A549 (cell line): ENCODE data around the gene TMEM198. TPM values are rescaled to one million over a fixed set of nuclear protein-coding genes. Genes with fewer than 3 reads are reported as not detected.

ENCODE experiments used
- ATAC-seq, 2 experiments: fragments of 200-7000 bp in 1 of 2; fragments of >200 bp in 1 of 2; cut with Nextera tagmentation in 1 of 2; cut with Tn5 transposase in 1 of 2; 3 replicates each; pipeline versions ENCODE4 v1.8.0 to v1.9.1; 2018 to 2020; ENCODE audit warnings: mild to moderate bottlenecking in 1 of 2, moderate library complexity in 1 of 2
- CTCF ChIA-PET: fragments of 300-600 bp; sonication (Branson Sonifier 250); formaldehyde crosslinking; extraction: SDS; loops from one replicate; lab custom pipeline; 2021; ENCODE audit warnings: antibody characterized with exemption, inconsistent platforms; lab: Yijun Ruan, JAX
- POLR2A ChIA-PET: fragments of 350-600 bp; formaldehyde crosslinking; extraction: SDS; loops from one replicate; lab custom pipeline; 2021; ENCODE audit warnings: antibody characterized with exemption, inconsistent platforms; lab: Yijun Ruan, JAX
- DNase-seq, 2 experiments: peaks; one replicate each; pipeline versions ENCODE4 v3.0.0 to v3.0.0-alpha.2; 2011 to 2016; ENCODE audit warnings: low read depth in 1 of 2, low spot score in 1 of 2
- FAIRE-seq: peaks from 2 replicates; lab custom pipeline; 2011; peaks lifted over from hg19 to GRCh38; lab: Jason Lieb, UNC
- H3K27ac ChIP-seq, 2 experiments: fragments of >200 bp; sonication (Bioruptor Twin); formaldehyde crosslinking; 3 replicates each; pipeline ENCODE4 v1.5.1; 2016 to 2017
- H3K4me1 ChIP-seq: fragments of >200 bp; sonication (Bioruptor Twin); formaldehyde crosslinking; 3 replicates; pipeline ENCODE4 v1.6.1; 2016
- H3K4me2 ChIP-seq: fragments of >200 bp; sonication (Bioruptor Twin); formaldehyde crosslinking; 3 replicates; pipeline ENCODE4 v1.6.1; 2016
- H3K4me3 ChIP-seq: fragments of >200 bp; sonication (Bioruptor Twin); formaldehyde crosslinking; 3 replicates; pipeline ENCODE4 v1.5.1; 2016
- H3K9me3 ChIP-seq: fragments of >200 bp; sonication (Bioruptor Twin); formaldehyde crosslinking; 3 replicates; pipeline ENCODE4 v1.6.1; 2016
- BCL3 ChIP-seq: fragments of >200 bp; sonication (Bioruptor Twin); formaldehyde crosslinking; IDR thresholded peaks from 3 replicates; pipeline ENCODE4 v1.6.1; 2016
- CBX2 ChIP-seq: fragments of 200-600 bp; sonication (generic); IDR thresholded peaks from 2 replicates; pipeline ENCODE4 v1.6.1; 2016; ENCODE audit warnings: low read depth, mild to moderate bottlenecking, borderline replicate concordance
- ELK1 ChIP-seq: fragments of 150-350 bp; IDR thresholded peaks from 2 replicates; pipeline ENCODE4 v1.6.1; 2014; ENCODE audit warnings: low read depth, mild to moderate bottlenecking, low read length
- GATA3 ChIP-seq: IDR thresholded peaks from 2 replicates; pipeline ENCODE4 v1.6.1; 2012; ENCODE audit warnings: borderline replicate concordance
- HMGXB4 ChIP-seq: fragments of 250-450 bp; sonication (Bioruptor Pico); IDR thresholded peaks from 2 replicates; pipeline ENCODE4 v1.5.0; 2021; ENCODE audit warnings: mild to moderate bottlenecking, moderate library complexity, borderline replicate concordance
- HOXA7 ChIP-seq: fragments of 250-450 bp; sonication (Bioruptor Pico); IDR thresholded peaks from 2 replicates; pipeline ENCODE4 v1.5.0; 2020; ENCODE audit warnings: mild to moderate bottlenecking, moderate library complexity
- JUN ChIP-seq, 2 experiments: fragments of >200 bp; sonication (Bioruptor Twin); formaldehyde crosslinking; IDR thresholded peaks; 2 replicates in 1 of 2; 3 replicates in 1 of 2; pipeline ENCODE4 v1.6.1; 2016 to 2017
- KDM5A ChIP-seq: fragments of 200-600 bp; sonication (generic); IDR thresholded peaks from 2 replicates; pipeline ENCODE4 v1.6.1; 2016; ENCODE audit warnings: antibody characterized with exemption, mild to moderate bottlenecking
- MAX ChIP-seq: IDR thresholded peaks from 2 replicates; pipeline ENCODE4 v1.6.1; 2012
- NFE2L2 ChIP-seq: fragments of 150-350 bp; conservative IDR thresholded peaks from 2 replicates; pipeline ENCODE4 v1.6.1; 2014; ENCODE audit warnings: low read length
- NR3C1 ChIP-seq: fragments of >200 bp; sonication (Bioruptor Twin); formaldehyde crosslinking; IDR thresholded peaks from 3 replicates; pipeline ENCODE4 v1.6.1; 2017
- PBX3 ChIP-seq: IDR thresholded peaks from 2 replicates; pipeline ENCODE4 v1.6.1; 2012
- RAD21 ChIP-seq, 2 experiments: fragments of >200 bp in 1 of 2; sonication (Bioruptor Twin) in 1 of 2; formaldehyde crosslinking in 1 of 2; IDR thresholded peaks in 1 of 2; conservative IDR thresholded peaks in 1 of 2; 2 replicates in 1 of 2; 3 replicates in 1 of 2; pipeline ENCODE4 v1.6.1; 2012 to 2018; ENCODE audit warnings: inconsistent platforms in 1 of 2
- SMC3 ChIP-seq: fragments of >200 bp; sonication (Bioruptor Twin); formaldehyde crosslinking; IDR thresholded peaks from 3 replicates; pipeline ENCODE4 v1.6.1; 2018; ENCODE audit warnings: inconsistent platforms
- SREBF2 ChIP-seq: fragments of 450-650 bp; IDR thresholded peaks from 2 replicates; pipeline ENCODE4 v1.6.1; 2014; ENCODE audit warnings: mild to moderate bottlenecking, moderate library complexity
- USF2 ChIP-seq: fragments of 450-650 bp; IDR thresholded peaks from 2 replicates; pipeline ENCODE4 v1.6.1; 2014; ENCODE audit warnings: antibody characterized with exemption
- ZSCAN20 ChIP-seq: fragments of 250-450 bp; sonication (Bioruptor Pico); IDR thresholded peaks from 2 replicates; pipeline ENCODE4 v1.8.0; 2022; ENCODE audit warnings: mild to moderate bottlenecking, moderate library complexity
- WGBS: methylation state at CpG from one replicate; pipeline ENCODE4 v1.1.6; 2017; ENCODE audit errors: missing lambda C conversion rate; 5-methylcytosine and 5-hydroxymethylcytosine counted together
- polyA plus RNA-seq, 4 experiments: library from polyadenylated mRNA; depleted of rRNA in 3 of 4; stranded (reverse); fragments of >200 nt; fragmentation: RNase III in 1 of 4; extraction: RNeasy Plus Mini Kit Qiagen cat#74134 plus additional on column Dnase treatment in 1 of 4; gene quantifications; 2 replicates in 3 of 4; 3 replicates in 1 of 4; pipeline ENCODE4 v1.2.3, GENCODE V29; 2011 to 2017

The TMEM198 gene
- polyA plus RNA-seq, 2 of the 4 experiments (the other 2 are of a cell fraction): 0.31 to 0.37 TPM

GRCh38 chr2:219495531-219496122 is 48.2 kb upstream of the TMEM198 start (continued):
- no peak for TF ChIP-seq ELK1
- TF ChIP-seq SREBF2: no peak
- TF ChIP-seq HOXA7 (CRISPR knock-in tag): no peak
- no peak for TF ChIP-seq ZSCAN20 (CRISPR knock-in tag)
- no peak for TF ChIP-seq CBX2
- peak; percentile 82 for TF ChIP-seq USF2
- TF ChIP-seq MAX: peak; percentile 44; the same call in 1 of the 2 replicates
- TF ChIP-seq RAD21 (conservative IDR thresholded peaks at IDR 0.05 in 1 of 2, IDR thresholded peaks at IDR 0.05 in 1 of 2): peak; percentile 32 to 39; a peak in 2 of 5 replicates
- peak; percentile 59; the same call in 2 of the 3 replicates for TF ChIP-seq SMC3
- TF ChIP-seq NFE2L2: no peak

DNA sequence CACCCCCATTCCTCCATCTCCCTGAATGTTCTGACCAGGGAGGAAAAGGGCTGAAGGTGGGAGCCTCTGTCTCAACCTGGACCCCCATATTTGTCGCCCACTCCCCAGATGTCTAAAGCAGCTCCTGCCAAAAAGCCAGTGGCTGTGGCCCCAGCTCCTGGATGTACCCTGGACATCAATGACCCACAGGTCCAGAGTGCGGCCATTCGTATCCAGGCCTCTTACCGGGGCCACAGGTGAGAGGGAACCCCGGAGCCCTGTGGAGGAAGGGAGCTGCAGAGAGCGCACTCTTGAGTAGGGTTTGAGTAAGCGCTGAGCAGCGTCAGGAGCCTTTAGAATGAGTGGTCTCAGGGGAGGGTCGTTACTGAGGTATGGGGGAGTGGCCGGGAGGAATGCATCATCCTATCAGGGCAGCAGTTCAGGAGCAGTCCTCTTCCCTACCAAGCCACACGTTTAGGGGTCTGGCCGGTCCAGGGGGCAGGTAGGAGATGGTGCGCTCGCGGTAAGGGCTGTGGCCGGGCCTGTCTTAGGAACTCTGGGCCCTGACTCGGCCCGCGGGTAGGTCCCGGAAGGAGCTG is 47.5 kb upstream of the TMEM198 start:
- DNase-seq: no peak
- H3K27ac ChIP-seq: no peak overlapping the region
- ChIA-PET CTCF (interaction anchor here (0.7 to 89.4 kb wide), 7 partner anchors 10 to 338 kb away, joined by 3 to 3291 read pairs (median 8); partner anchors contain the start of genes ASIC4, CHPF, GMPPA and SPEG), POLR2A (no interaction called here)
- WGBS: 78% methylated on average over 18 of the region's 20 CpGs
- no peaks in the 10 kb centered on the region for H3K9me3 ChIP-seq
- TF ChIP-seq JUN (IDR thresholded peaks at IDR 0.05) (no peak), BCL3 (no peak), NR3C1 (no peak), HMGXB4 (no peak), HOXA7 (CRISPR knock-in tag) (no peak), PBX3 (no peak), GATA3 (no peak), USF2 (no peak), KDM5A (no peak)
- peaks cover 22% of the 10 kb centered on the region; the same call in 2 of the 3 replicates for H3K4me1 ChIP-seq
- ATAC-seq: no peak
- H3K4me2 ChIP-seq: no peak overlapping the region
- no peak overlapping the region for H3K4me3 ChIP-seq
- no peak for FAIRE-seq
